Fibroblast of upper back skin (primary cell): ENCODE data around the gene TNNI3K.
"Not testable (repeated sequence)": the region's sequence is repeated elsewhere in the genome, so short reads cannot be mapped to it uniquely, and the experiment has no call there.

Source experiments
- DNase-seq: peaks from one replicate; pipeline ENCODE4 v3.0.0-alpha.2; 2013

TNNI3K gene

DNA sequence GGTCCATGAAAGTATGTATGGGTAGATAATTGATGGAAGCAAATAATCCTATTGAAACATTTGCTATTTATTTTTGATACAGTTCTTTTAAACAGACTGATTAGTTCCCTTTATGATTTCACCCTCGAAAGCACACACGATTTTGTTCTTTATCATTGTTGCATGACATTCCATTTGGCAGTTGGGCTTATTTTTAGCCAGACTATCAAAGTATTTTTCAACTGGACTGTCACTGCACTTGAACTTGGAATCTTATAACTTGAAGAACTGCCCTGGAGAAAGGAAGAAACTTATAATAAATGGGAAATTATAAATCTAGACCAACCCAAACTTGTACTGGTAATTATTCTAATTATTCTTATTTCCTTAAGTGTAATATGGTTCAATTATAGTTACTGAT is at the start of gene TNNI3K:
TSS of gene TNNI3K (plus strand) at position 235 of the 400 bp plus-strand sequence. CDS start at position 300, 65 bp downstream.
- DNase-seq = no peak

DNA sequence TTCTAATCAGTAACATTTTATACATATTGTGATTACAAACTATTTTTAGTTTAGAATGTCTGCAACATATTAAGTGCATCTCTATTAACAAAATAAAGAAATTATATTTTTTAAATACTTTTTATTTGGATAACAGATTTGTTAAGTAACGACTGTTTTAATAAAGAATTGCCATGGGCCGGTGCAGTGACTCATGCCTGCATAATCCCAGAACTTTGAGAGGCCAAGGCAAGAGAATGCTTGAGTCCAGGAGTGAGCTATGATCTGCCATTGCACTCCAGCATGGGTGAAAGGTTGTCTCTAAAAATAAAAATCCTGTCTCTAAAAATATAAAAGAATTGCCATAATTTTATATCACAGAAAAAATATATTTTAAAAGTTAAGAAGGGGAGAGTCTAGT is 41.3 kb upstream of the TNNI3K start:
- DNase-seq = peak; percentile 32

DNA sequence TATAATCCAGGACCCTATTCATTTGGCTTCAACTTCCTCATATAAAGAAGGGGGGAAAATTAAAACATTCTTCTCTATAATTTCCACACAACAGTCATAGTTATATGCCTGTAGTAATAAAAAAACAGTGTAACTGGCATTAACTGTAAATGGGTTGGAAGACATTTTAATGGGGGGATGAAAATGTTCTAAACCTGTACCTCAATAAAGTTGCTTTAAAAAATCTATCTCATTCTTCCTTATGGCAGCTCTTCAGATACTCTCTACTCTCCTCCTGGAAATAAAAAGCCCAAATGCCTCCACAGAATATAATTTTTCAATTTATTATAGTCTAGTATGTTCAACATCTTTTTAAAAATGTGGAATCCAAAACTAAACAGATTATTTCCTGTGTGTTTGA is 39.8 kb upstream of the TNNI3K start:
- DNase-seq = no peak

DNA sequence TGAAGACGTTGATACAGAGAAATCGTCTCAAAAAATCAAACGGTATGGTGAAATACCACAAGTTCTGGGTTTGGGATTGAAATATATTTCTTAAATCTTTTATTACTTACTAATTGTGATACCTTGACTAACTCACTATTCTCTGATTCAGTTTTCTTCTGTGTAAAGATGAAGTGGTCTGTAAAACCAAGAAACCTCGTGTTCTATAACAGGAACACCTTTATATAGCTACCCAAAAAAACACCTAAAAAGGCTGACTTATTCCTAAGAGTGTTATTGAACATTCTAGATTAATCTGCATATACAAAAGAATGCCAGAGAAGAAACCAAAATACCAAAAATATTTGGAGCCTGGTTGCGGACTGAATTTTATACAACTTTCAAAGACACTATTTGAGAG is 37.9 kb upstream of the TNNI3K start:
- no peak for DNase-seq

DNA sequence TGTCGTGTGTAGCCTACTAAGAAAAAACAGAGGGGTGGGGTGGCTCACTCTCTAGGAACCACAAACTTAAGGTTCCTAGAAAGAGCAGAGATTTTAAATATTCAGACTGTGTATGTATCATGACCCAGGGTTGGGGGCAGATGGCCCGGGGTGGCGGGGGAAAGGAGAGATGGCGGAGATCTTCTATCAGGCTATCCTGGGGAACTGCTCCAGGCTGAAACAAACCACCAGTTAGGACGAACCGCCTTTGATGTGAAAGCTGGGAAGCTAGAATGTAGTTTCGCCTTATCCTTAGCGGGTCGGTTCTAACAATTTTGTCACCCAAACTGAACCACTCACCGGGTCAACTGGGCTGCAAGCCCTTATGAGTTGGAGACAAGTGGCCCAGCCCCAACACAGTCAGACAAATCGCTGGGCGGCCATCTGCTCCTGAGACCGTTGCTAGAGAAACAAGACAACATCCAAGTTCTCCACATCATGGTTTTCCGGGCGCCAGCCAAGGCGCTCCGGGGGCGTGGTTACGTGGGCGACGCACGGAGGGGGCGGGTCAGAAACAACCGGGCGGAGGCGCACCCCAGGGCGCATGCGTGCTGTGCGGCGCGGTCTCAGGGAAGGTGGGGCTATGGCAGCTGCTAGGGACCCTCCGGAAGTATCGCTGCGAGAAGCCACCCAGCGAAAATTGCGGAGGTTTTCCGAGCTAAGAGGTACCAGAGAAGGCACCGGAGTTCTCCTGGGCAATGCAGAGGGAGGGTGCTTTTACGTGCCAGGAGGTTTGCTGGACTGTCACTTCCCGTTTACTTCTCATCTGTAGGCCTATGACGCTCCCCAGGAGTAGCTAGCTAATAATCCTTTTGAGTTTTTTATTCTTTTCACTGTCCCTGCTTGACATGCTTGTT is 37.3 kb upstream of the TNNI3K start, which contains the start of the genes FPGT and LRRIQ3:
TSS of gene FPGT (plus strand) at position 586 of the 896 bp plus-strand sequence. CDS start at position 623, 37 bp downstream.
TSS of gene LRRIQ3 (minus strand) at position 520 of the 896 bp plus-strand sequence. CDS start 14,492 bp downstream, outside the sequence.
- DNase-seq = peak; percentile 94

DNA sequence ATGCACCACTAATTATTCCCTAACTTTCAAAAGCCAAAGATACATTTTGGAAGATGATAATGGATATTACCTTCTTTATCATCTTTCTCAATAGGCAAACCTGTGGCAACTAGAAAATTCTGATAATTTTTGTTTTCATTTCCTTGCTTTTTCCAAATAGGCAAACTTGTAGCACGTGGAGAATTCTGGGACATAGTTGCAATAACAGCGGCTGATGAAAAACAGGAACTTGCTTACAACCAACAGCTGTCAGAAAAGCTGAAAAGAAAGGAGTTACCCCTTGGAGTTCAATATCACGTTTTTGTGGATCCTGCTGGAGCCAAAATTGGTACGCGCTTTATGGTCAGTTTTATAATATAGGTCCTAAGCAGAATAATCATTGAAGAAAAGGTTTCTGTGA is 35.7 kb upstream of the TNNI3K start:
- DNase-seq = no peak

GRCh38 chr1:74205266-74205665 is 29.9 kb upstream of the TNNI3K start:
- DNase-seq = peak; percentile 63

DNA sequence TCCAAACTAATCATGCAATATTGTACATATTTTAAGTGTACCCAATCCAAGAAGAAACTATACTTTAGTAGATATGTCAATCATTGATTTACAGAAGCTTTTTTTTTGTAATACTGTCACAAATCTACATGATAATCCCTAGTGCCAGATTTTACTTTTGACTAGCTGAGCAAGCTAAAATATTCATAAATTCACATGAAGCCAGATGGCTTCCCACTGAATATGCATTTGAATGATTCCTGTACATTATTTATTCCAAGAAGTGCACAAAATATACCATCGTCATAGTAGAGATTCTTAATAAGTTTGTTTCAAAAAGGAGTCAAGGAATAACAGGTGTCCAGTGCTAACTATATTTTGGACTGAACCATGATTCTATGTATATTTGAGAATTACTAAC is 20.0 kb upstream of the TNNI3K start:
- DNase-seq = no peak

GRCh38 chr1:74222701-74223100 is 12.5 kb upstream of the TNNI3K start:
- DNase-seq = no peak

DNA sequence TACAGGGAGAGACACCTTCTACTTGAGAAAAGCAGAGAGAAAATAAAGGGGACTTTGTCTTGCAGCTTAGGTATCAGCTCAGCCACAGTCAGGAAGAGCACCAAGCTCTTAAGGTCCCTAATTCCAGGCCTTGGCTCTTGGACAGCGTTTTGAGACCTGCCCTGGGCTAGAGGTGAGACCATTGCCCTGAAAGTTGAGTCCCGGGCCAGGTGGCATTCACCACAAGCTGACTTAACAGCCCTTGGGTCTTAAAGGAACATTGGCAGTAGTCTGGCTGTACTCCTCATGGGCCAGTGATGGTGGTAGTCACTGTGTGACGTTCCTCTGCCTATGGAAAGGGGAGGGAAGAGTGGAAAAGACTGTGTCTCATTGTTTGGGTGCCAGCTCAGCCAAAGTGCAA is 11.7 kb upstream of the TNNI3K start:
- DNase-seq = no peak

- no peak for DNase-seq
Observed at GRCh38 chr1:74236440-74236839, 1.3 kb downstream of the TNNI3K start.

- DNase-seq = no peak
Observed at GRCh38 chr1:74237035-74237434, 1.8 kb downstream of the TNNI3K start.

DNA sequence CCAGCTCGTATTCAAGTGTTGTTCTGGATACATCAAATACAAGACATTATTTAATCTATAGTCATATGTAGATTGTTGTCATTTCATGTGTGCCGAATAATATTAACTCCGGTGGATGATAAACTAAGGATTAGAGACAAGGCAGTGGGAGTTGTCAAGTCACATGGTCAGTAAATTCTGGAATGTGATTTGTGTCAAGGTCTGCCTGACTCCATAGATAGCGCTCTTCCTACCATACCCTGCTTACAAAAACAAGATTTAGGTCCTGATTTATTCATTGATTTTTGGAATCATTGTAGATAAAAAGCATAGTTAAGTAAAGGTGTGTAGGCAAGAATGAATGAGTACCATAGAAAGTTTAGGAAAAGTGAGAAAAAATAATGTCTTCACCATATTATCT is 2.6 kb downstream of the TNNI3K start:
- DNase-seq = no peak

- no peak for DNase-seq
Observed at GRCh38 chr1:74245168-74245772, 10.1 kb downstream of the TNNI3K start.

GRCh38 chr1:74246315-74246714 is 11.1 kb downstream of the TNNI3K start:
- peak; percentile 11 for DNase-seq

DNA sequence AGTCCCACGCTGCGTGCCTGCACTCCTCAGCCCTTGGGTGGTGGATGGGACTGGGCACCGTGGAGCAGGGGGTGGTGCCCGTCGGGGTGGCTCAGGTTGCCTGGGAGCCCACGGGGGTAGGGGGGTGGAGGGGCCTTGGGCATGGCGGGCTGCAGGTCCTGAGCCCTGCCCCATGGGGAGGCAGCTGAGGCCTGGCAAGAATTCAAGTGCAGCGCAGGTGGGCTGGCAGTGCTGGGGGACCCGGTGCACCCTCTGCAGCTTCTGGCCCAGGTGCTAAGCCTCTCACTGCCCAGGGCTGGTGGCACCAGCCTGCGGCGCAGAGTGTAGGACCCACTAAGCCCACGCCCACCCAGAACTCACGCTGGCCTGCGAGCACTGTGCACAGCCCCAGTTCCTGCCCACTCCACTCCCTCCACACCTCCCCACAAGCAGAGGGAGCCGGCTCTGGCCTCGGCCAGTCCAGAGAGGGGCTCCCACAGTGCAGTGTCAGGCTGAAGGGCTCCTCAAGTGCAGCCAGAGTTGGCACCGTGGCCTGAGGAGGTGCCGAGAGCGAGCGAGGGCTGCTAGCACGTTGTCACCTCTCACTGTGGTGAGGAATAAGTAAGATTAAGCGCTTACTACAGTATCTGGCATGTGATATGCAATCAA is 12.8 kb downstream of the TNNI3K start:
- DNase-seq = no peak

DNA sequence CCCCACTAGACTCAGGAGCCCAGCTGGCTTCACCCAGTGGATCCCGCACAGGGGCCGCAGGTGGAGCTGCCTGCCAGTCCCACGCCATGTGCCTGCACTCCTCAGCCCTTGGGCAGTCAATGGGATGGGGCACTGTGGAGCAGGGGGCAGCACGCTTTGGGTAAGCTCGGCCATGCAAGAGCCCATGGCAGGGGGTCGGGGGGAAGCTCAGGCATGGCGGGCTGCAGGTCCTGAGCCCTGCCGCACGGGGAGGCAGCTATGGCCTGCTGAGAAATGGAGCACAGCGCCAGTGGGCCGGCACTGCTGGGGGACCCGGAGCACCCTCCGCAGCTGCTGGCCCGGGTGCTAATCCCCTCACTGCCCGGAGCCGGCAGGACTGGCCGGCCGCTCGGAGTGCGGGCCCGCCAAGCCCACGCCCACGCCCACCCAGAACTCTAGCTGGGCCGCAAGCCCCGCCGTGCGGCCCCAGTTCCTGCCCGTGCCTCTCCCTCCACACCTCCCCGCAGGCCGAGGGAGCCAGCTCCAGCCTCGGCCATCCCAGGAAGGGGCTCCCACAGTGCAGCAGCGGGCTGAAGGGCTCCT is 18.1 kb downstream of the TNNI3K start:
- not testable (repeated sequence) for DNase-seq

GRCh38 chr1:74266001-74266400 is 30.8 kb downstream of the TNNI3K start:
- DNase-seq = no peak

DNA sequence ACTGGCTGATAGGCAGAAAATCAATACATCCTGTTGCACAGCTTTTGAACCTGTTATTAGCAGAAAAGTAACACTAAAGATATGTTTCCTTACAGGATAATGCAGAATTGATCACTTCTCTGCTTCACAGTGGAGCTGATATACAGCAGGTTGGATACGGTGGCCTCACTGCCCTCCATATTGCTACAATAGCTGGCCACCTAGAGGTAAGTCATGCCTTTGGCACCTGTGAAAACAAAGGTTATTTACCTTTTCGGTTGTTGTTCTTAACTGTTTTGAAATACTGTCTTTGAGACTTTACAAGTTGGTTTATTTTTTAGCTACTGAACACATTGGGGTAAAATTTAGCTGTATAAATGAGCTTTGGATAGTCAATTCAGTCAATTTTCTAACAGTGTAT is 36.3 kb downstream of the TNNI3K start:
- no peak for DNase-seq

- DNase-seq = no peak
Observed at GRCh38 chr1:74280642-74281396, 45.6 kb downstream of the TNNI3K start.

GRCh38 chr1:74286414-74286813 is 51.2 kb downstream of the TNNI3K start:
- no peak for DNase-seq

DNA sequence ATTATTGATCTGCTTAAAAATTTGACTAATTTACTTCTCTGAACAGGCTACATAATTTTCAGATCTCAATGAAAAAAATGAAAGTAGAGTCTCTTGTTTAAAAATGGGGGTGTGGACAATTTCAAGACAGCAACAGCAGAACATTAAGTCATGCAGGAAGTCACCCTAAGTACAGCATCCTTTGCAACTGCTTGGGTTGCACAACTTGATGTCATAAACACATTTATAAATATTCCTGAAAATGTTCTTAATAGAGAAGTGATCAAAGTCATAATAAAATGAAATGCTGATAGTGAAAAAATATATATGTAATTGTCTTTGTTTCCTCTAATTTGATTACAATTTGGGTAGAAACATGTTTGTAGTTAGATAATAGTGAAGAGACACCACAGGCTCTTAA is 79.3 kb downstream of the TNNI3K start:
- DNase-seq = no peak
